Brain microvascular endothelial cell (primary cell): Measurements from ENCODE around the gene UBE2J2.
A peak's percentile ranks its signal among the peaks of the same experiment; 100 is the strongest.

Source experiments
- DNase-seq: peaks from one replicate; pipeline ENCODE4 v3.0.0-alpha.2; 2020
- H3K27ac ChIP-seq: fragments of 250-450 bp; sonication (Bioruptor Pico); 2 replicates; pipeline ENCODE4 v1.5.1; 2020; ENCODE audit warnings: mild to moderate bottlenecking, moderate library complexity
- H3K27me3 ChIP-seq: fragments of 250-450 bp; sonication (Bioruptor Pico); replicated peaks from 2 replicates; pipeline ENCODE4 v1.5.1; 2020; ENCODE audit warnings: mild to moderate bottlenecking
- H3K36me3 ChIP-seq: fragments of 250-450 bp; sonication (Bioruptor Pico); replicated peaks from 2 replicates; pipeline ENCODE4 v1.5.1; 2020; ENCODE audit warnings: mild to moderate bottlenecking
- H3K4me3 ChIP-seq: 2 replicates; pipeline ENCODE4 v1.5.1; 2011; ENCODE audit warnings: low read depth, mild to moderate bottlenecking, control low read depth, low read length, moderate library complexity
- in situ Hi-C: cut with HindIII; loops from 2 replicates; pipeline ENCODE4 v1.10.0; 2017; ENCODE audit warnings: low sequenced_read_pairs, low pct_ligation_motif_present
- TF ChIP-seq, protein P1 (sequence below): IDR thresholded peaks from 2 replicates; pipeline ENCODE4 v1.5.1; 2011; ENCODE audit warnings: low read depth, mild to moderate bottlenecking, moderate library complexity, low read length, control low read depth, inconsistent platforms; ENCODE audit errors: missing control alignments

The UBE2J2 gene

DNA sequence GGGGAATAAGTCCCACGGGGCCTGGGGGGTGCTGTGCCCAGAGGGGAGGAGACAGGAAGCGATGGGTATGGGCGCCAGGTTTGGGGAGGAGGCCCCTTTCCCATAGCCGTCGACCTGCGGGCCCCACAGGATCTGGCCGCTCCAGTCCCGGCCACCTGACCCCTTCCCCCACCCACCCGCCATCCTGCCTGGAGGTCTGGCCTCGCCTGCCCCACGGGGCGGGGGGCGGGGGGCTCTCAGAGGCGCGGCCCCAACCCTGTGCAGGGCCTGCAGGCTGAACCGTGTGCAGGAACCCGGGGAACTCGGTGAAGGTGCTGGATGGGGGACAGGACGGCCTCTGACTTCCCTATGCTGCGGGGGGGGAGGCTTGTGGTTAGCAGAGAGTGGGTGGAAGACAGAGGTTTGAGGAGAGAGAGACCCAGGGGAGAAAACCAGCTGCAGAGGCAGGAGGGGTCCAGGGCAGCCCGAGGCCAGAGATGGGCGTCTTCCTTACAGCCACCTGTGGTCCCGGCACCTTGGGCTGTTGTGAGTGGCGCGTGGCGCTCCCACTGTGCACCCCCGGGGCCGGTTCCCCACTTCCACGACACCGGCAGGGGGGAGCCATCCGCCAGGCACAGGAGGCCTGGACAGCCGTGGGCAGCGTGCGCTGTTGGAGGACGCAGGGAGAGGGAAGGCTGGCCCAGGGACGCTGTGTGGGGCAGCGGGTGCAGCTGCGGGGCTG lies 64.8 kb downstream of the UBE2J2 start:
- no peak for DNase-seq
- TF ChIP-seq, protein P1, sequence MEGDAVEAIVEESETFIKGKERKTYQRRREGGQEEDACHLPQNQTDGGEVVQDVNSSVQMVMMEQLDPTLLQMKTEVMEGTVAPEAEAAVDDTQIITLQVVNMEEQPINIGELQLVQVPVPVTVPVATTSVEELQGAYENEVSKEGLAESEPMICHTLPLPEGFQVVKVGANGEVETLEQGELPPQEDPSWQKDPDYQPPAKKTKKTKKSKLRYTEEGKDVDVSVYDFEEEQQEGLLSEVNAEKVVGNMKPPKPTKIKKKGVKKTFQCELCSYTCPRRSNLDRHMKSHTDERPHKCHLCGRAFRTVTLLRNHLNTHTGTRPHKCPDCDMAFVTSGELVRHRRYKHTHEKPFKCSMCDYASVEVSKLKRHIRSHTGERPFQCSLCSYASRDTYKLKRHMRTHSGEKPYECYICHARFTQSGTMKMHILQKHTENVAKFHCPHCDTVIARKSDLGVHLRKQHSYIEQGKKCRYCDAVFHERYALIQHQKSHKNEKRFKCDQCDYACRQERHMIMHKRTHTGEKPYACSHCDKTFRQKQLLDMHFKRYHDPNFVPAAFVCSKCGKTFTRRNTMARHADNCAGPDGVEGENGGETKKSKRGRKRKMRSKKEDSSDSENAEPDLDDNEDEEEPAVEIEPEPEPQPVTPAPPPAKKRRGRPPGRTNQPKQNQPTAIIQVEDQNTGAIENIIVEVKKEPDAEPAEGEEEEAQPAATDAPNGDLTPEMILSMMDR: no peak
- Histone ChIP-seq H3K27ac (no peak overlapping the region), H3K4me3 (no peak overlapping the region), H3K36me3 (no peaks in the 10 kb centered on the region), H3K27me3 (peaks cover 13% of the 10 kb centered on the region)
- in situ Hi-C loops: no loop called here

DNA sequence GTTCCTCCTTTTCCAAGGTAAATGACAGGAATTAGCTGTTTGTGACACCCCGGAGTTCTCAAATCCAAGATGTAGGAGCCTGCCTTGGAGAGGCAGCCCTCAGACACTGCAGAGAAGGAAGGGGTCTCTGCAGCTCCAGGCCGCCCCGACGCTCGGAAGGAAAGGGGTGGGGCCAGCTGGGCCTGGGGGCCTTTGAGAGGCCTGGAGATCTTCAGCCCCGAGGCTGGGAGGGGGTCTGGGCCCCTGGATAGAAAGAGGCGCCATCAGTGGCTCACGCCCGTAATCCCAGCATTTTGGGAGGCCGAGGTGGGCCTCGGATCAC lies 66.1 kb downstream of the UBE2J2 start:
- H3K27ac ChIP-seq: no peak overlapping the region
- no peak for DNase-seq
- peaks cover 20% of the 10 kb centered on the region for H3K27me3 ChIP-seq
- no peaks in the 10 kb centered on the region for H3K36me3 ChIP-seq
- TF ChIP-seq, protein P1: no peak
- H3K4me3 ChIP-seq: no peak overlapping the region
- in situ Hi-C loops: no loop called here

DNA sequence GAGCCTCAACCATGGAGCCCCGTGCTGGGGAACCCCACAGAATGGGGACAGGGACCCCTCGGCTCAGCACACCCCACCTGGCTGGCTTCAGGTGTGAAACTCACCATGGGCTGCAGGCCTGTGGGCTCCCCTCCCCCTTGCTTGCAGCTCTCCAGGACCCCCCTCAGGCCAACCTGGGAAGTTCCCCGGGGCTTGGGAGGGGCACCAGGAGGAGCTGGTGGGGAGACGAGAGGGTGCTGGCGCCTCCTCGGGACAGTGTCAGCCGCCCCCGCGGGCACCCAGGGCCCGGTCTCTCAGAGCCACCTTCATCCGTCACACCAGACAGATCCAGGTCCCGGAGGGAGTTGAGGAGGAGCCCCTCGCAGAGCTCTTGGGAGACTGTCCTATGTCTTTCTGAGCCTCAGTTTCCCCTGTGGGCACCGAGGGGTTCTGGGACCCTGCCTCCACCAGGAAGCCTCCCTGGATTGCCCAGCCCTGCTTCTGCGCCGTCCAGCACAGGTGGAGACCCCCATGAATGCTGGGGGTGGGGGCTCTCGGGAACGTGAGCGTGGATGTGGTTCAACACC lies 66.6 kb downstream of the UBE2J2 start:
- Histone ChIP-seq H3K36me3 (no peaks in the 10 kb centered on the region), H3K27me3 (peaks cover 20% of the 10 kb centered on the region), H3K4me3 (no peak overlapping the region), H3K27ac (no peak overlapping the region)
- TF ChIP-seq, protein P1: peak; percentile 5
- no peak for DNase-seq
- in situ Hi-C loops: no loop called here

DNA sequence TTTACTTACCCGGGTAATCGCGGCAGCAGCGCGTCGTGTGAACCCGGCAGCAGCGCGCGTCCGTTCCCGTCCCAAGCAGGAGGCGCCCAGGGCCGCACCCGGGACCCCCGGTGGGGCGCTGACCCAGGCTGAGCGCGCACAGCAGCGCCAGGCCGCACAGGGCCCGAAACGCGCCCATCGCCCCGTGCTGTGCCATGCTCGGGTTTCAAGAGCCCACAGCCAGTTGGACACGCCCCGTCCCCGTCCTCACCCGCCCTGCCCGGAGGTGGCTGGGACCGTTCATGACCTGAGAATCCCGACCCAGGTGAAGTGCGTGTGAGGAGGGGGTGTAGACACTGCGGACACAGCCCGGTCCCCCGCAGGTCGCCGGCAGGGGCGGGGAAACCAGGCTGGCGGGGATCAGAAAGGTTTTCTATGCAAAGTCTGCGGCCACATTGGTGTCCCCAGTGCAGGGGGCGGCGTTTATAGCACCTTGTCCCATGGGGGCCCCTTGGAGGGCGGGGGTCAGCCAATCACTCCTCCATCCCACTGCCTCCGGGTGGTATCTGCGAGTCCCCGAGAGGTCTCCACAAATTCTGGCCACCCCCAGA lies 67.2 kb downstream of the UBE2J2 start, which contains the start of gene TNFRSF18:
TSS of gene TNFRSF18 (minus strand) at position 217 of the 590 bp plus-strand sequence. CDS start at position 196, 21 bp downstream.
- H3K4me3 ChIP-seq: no peak within 1 kb of the TSS
- peaks cover 20% of the 10 kb centered on the region for H3K27me3 ChIP-seq
- H3K27ac ChIP-seq: no peak within 1 kb of the TSS
- DNase-seq: no peak
- H3K36me3 ChIP-seq: no peaks in the 10 kb centered on the region
- in situ Hi-C loops: no loop called here
- TF ChIP-seq, protein P1: no peak

DNA sequence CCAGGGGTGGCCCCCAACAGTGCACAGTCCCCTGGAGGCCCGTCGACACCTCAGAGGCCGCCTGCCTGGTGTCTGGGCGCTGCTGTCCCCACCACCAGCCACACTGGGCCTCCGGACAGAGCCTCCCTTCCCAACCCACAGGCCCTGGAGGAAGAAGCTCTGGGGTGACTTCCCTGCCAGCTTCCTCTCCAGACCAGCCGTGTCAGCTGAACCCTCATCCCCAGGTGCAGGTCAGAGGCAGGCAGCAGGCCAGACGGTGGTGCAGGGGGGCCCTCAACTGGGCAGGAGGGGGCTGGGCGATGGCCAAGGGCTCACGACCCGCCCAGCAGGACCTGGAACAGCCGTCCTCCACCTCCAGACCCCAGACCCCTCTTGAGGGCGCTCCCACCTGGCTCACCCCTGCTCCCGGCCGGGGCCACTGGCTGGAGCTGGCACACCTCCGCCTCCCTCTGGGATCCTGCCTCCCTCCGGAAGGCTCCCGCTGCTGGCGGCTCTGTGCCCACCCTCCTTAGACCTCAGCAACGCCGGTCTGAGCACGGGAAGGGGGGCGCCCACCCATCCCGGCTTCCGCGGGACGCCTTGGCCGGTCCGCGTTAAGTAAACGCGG lies 67.8 kb downstream of the UBE2J2 start:
- in situ Hi-C loops: no loop called here
- no peaks in the 10 kb centered on the region for H3K36me3 ChIP-seq
- DNase-seq: no peak
- no peak overlapping the region for H3K27ac ChIP-seq
- no peak overlapping the region for H3K4me3 ChIP-seq
- TF ChIP-seq, protein P1: no peak
- H3K27me3 ChIP-seq: peaks cover 20% of the 10 kb centered on the region
